Retinal pigment epithelial cell (primary cell): ENCODE data around the gene NDUFB11.

Experiments used
- DNase-seq: peaks from one replicate; pipeline ENCODE4 v3.0.0-alpha.2; 2010; ENCODE audit warnings: low read depth
- H3K4me3 ChIP-seq: 2 replicates; pipeline ENCODE4 v1.5.1; 2011; ENCODE audit warnings: mild to moderate bottlenecking, low read length, control low read depth, moderate library complexity
- CTCF ChIP-seq: conservative IDR thresholded peaks from 2 replicates; pipeline ENCODE4 v1.5.1; 2011; ENCODE audit warnings: low read depth, low read length, control low read depth, inconsistent platforms

The NDUFB11 gene

GRCh38 chrX:47179928-47180255 lies 35.4 kb upstream of the NDUFB11 start:
- TF ChIP-seq CTCF, result no peak
- DNase-seq, result no peak

GRCh38 chrX:47179221-47179927 lies 34.9 kb upstream of the NDUFB11 start:
- DNase-seq, result no peak
- TF ChIP-seq CTCF, result no peak
- no peak overlapping the region for H3K4me3 ChIP-seq

More at GRCh38 chrX:47179928-47180255, 35.4 kb upstream of the NDUFB11 start:
- H3K4me3 ChIP-seq, result no peak overlapping the region

- no peak for TF ChIP-seq CTCF
- no peak for DNase-seq
- no peak overlapping the region for H3K4me3 ChIP-seq
Measured at GRCh38 chrX:47178337-47178736, 33.8 kb upstream of the NDUFB11 start.

GRCh38 chrX:47177079-47177478 lies 32.6 kb upstream of the NDUFB11 start:
- H3K4me3 ChIP-seq, result no peak overlapping the region
- no peak for DNase-seq
- no peak for TF ChIP-seq CTCF

GRCh38 chrX:47176101-47176740 lies 31.7 kb upstream of the NDUFB11 start:
- no peak overlapping the region for H3K4me3 ChIP-seq
- no peak for DNase-seq
- TF ChIP-seq CTCF, result no peak

GRCh38 chrX:47175588-47175980 lies 31.1 kb upstream of the NDUFB11 start:
- no peak for DNase-seq
- no peak overlapping the region for H3K4me3 ChIP-seq
- TF ChIP-seq CTCF, result no peak
